GM12892 (cell line): ENCODE data around the gene NEDD4L.

Experiments
- DNase-seq: peaks from one replicate; pipeline ENCODE4 v3.0.0; 2011; ENCODE audit not compliant: insufficient read length
- FAIRE-seq: peaks from 2 replicates; lab custom pipeline; 2011; peaks lifted over from hg19 to GRCh38; lab: Jason Lieb, UNC
- POLR2A ChIP-seq: IDR thresholded peaks from 2 replicates; pipeline ENCODE4 v1.6.1; 2011; ENCODE audit warnings: low read depth, low read length, control low read depth
- POLR2AphosphoS5 ChIP-seq: IDR thresholded peaks from 2 replicates; pipeline ENCODE4 v1.6.1; 2011; ENCODE audit warnings: low read depth, low read length, control low read depth
- TAF1 ChIP-seq: IDR thresholded peaks from 2 replicates; pipeline ENCODE4 v1.6.1; 2011; ENCODE audit warnings: low read depth, mild to moderate bottlenecking, control low read depth, low read length, borderline replicate concordance

Gene NEDD4L

DNA sequence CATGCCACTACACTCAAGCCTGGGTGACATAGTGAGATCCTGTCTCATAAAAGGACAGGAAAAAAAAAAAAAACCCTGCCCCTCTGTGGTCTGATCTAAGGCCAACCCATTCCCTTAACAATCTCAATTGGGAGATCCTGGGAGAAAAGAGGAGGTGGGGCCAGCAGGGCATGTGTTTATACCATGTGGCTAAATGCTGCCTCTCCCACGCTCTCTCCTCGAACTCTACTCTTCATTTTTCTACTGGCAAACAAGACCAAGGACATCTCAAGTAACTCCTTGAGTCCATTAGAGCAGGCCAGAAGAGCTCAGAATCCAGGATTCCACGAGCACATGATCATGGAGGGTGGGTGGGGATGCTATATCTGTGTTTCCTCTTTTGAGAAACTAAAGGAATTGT, 16.7 kb upstream of the NEDD4L start:
- DNase-seq (no peak), FAIRE-seq (no peak)
- TF ChIP-seq TAF1, result no peak
- TF ChIP-seq POLR2AphosphoS5, result no peak
- no peak for TF ChIP-seq POLR2A

DNA sequence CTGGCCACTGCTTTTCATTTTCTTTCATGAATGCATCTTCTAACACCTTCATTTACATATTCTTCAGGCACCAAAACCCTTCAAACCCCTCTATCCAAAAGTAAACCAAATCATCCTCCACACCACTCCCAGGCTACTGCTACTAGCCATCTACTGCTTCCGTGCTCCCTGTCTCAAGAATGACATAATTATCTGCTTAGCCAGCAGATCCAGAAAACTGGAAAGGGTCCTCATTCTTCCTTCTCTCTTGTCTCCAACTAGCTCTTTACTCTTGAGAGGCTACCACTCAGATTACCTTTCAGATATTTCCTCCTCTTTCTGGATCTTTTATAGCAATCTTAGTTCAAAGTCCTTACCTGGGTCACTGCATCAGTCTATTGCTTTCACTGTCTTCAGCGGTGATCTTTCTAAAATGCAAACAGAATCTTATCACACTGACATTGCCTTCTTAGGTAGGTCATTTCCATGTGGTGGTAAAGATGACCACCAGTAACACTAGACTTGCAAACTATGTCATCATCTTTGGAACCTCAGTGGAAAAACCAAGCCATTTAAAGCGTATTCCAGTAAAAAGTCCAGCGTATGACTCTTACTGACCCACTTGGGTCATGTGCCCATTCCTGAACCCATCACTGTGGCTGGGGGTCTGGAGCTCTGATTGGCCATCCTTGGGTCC, 15.8 kb upstream of the NEDD4L start:
- DNase-seq (no peak), FAIRE-seq (no peak)
- TF ChIP-seq POLR2A (no peak), TAF1 (no peak), POLR2AphosphoS5 (no peak)

DNA sequence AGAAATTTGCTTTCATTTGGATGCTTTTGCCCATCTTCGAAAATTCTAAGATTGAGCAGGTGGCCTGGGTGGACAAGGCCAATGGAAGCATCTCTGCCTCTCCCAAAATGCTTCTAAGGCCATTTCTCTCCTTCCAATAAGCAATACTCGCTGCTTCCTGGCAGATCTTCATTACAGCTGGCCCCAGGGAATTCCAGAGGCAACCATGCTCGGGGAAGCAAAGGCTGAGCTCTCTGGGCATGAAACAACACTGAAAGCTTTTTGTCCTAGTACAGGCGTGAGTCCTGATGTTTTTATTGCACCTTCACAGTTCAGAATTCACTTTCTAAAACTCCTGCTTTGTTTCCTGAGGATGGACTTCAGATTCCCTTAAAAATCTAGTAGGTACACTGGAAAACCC, 11.8 kb upstream of the NEDD4L start:
- no peak for TF ChIP-seq POLR2A
- TF ChIP-seq TAF1, result no peak
- no peak for TF ChIP-seq POLR2AphosphoS5
- FAIRE-seq (no peak), DNase-seq (no peak)

DNA sequence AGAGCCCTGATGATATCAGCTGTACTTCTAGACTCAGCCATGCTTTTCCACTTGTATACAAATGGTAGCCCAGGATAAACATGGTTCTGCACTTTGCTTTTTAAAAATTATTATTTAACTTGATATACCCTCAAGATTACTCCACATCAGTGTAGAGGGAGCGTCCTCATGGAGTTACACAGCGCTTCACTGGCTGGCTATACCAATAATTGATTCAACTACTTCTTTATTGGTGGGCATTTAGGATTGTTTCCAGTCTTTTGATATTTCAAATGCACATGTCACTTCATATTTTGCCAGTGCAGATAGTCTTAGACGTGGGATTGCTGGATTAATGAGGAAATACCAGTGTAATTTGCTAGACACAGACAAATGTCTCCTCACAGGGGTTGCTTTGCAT, 10.8 kb upstream of the NEDD4L start:
- FAIRE-seq (no peak), DNase-seq (no peak)
- TF ChIP-seq POLR2AphosphoS5 (no peak), POLR2A (no peak), TAF1 (no peak)

DNA sequence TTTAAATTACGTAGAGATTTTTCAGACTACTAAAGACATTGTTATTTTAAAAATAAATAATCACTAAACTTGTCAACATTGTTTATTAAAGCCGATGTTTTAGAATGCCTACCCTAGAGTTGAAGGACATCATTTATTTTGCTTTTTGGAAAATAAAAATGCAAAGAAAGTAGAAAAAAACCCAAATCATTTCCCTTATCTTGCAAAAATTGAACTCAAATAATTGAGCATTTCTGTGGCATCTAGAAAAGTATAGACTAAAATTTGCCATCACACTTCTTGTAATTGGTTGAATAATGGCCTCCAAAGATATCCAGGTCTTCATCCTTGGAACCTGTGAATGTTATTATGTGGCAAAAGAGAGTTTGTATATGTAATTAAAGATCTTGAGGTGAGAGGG, 9.7 kb upstream of the NEDD4L start:
- no peak for FAIRE-seq
- TF ChIP-seq POLR2A (no peak), TAF1 (no peak), POLR2AphosphoS5 (no peak)

DNA sequence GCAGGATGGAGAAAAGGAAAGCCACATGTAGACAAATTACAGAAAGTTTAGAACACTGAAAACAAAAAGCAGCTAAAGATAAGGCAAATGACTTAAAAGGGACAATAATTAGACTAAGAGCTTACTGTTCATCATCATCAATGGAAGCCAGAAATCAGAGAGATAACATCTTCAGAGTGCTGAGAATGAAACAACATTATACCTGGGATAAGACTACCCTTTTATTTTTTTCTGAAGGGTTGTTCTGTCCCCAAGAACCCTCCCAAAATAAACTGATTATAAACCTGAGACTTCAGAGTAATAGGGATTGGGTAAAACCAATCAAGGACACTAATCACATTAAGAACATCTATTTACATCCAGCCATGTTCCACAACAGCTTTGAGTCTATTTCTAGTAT, 6.9 kb upstream of the NEDD4L start:
- DNase-seq, result no peak

More for the DNA sequence above, 9.7 kb upstream of the NEDD4L start:
- DNase-seq, result no peak

DNA sequence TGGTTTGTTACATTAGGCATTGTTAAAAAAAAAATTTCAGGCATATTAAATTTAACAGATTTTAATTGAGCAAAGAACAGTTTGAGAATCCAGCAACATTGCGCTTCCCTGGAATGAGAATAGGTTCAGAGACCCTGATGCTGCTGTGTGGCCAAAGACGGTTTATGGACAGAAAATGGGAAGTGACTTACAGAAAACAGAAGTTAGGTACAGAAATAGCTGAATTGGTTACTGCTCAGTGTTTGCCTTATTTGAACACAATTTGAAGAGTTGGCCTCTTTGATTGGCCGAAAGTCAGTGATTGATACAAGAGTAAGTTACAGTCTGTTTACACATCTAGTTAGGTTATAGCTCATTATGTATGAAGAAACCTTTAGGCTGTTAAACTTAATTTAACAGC, 6.0 kb upstream of the NEDD4L start:
- TF ChIP-seq POLR2A (no peak), POLR2AphosphoS5 (no peak)
- DNase-seq (no peak), FAIRE-seq (no peak)

More for the DNA sequence above, 6.9 kb upstream of the NEDD4L start:
- FAIRE-seq, result no peak
- no peak for TF ChIP-seq POLR2AphosphoS5
- TF ChIP-seq TAF1, result no peak
- no peak for TF ChIP-seq POLR2A

DNA sequence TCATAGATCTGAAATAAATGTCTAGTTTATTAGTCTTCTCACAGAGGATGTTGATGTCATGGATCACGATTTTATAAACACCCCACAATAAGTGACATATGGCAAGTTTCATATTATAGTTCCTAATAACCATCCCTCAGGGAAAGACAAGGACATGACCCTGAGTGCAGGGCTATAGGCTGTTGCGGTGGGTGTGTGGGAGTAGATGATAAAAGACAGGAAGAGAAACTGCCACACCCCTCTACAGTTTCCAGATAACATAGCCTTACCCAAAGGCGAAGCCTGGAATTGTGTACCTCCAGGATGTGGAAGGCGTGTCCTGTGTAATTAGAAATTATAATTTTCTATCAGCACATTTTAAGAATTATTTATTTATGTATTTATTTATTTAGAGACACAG, 2.4 kb upstream of the NEDD4L start:
- FAIRE-seq, result no peak

DNA sequence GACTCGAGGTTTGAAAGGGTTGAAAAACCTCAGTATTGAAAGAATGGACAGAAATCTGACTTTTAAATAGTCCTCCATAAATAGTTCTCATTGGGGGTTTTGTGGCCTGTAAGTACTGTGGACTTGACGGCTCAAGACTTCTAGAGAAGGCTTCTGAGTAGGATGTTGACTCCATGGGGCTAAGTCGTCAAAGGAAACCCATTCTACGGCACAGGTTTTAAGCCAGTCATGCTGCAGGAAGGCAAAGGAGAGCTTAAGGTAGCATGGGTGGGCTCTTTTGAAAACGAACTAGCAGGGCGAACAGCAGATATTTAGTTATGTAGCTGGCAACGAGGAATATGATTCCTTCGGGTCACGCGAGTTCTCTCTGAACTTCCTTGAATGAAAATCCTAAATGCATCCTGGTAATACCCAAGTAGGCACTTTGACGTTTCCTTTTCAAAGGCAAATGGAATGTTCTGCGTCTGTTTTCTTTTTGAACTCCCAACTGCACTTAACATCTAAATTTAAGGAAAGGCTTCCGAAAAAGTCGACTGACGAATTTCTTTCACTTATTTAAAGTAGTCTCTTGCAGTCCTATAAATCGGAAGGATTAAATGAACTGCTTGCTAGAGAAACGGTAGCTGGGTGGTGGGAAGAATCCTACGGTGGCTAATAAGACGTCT, 1.1 kb upstream of the NEDD4L start:
- no peak for TF ChIP-seq POLR2A
- no peak for TF ChIP-seq TAF1
- TF ChIP-seq POLR2AphosphoS5, result no peak
- DNase-seq (no peak), FAIRE-seq (no peak)

More for the DNA sequence above, 2.4 kb upstream of the NEDD4L start:
- no peak for TF ChIP-seq TAF1
- no peak for TF ChIP-seq POLR2A
- TF ChIP-seq POLR2AphosphoS5, result no peak
- DNase-seq, result no peak

DNA sequence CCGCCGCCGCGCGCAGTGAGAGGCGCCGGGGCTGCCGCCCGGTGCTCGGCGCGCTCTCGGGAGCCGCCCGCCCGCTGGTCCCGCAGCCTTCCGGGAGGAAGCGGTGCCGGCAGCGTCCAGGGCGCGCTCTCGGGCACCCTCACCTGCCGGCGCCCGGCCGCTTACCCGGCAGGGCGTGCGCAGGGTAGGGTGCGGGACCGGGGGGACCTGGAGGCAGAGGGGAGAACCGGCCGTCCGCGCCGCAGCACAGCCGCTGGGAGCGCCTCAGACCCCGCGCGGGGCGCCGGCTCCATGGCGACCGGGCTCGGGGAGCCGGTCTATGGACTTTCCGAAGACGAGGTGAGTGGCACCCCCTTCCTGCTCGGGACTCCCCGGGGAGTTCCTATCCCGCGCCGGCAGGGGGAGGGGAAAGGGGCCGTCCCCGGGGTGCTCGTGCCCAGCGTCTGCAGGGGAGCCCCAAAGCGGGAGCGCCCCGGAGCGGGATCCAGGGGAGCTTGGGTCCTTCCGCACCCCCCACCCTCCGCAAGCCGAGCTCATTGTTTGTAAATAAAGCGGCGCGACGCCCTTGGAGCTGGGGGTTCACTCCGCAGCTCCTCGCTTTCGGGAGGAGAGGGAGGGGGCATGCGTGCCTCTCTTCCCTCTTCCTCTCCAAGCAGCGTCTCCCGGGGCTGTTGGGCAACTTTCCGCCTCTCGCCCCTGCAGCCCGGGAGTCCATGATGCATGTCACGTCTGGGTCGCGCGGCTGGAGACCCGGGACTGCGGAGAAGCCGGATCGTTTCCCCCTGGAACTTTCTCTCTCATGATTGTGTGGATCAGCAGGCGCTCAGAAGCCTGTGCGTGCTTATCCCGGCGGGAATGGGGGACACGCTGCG, 580 bp downstream of the NEDD4L start:
- DNase-seq (peak; percentile 41), FAIRE-seq (no peak)
- TF ChIP-seq POLR2A, result no peak
- TF ChIP-seq POLR2AphosphoS5, result no peak
- no peak for TF ChIP-seq TAF1
